HepG2 (cell line): ENCODE results near the gene STAT5A. TPM values are rescaled to one million over a fixed set of nuclear protein-coding genes. Genes with fewer than 3 reads are reported as not detected.

Experiments
- ATAC-seq: fragments of 200-7000 bp; cut with Tn5 transposase; 3 replicates; pipeline ENCODE4 v1.9.1; 2020; ENCODE audit warnings: mild to moderate bottlenecking, moderate library complexity
- BruUV-seq: library from RNA; stranded (reverse); fragments of 400-500 nt; replicated peaks from 2 replicates; lab custom pipeline; 2021; lab: Mats Ljungman, UMichigan
- CTCF ChIA-PET: fragments of 300-600 bp; formaldehyde crosslinking; extraction: SDS; loops from one replicate; lab custom pipeline; 2021; ENCODE audit warnings: low total read pairs, inconsistent platforms, low intra/inter-chr PET ratio; lab: Yijun Ruan, JAX
- POLR2A ChIA-PET: fragments of 350-600 bp; sonication (Branson Sonifier 250); formaldehyde crosslinking; loops from one replicate; lab custom pipeline; 2020; ENCODE audit warnings: antibody characterized with exemption, inconsistent platforms; lab: Yijun Ruan, JAX
- DNase-seq: peaks from one replicate; pipeline ENCODE4 v3.0.0-alpha.2; 2015; ENCODE audit warnings: low spot score
- FAIRE-seq: peaks from 3 replicates; lab custom pipeline; 2011; peaks lifted over from hg19 to GRCh38; lab: Jason Lieb, UNC
- H2AFZ ChIP-seq: one replicate; pipeline ENCODE4 v1.6.1; 2011; ENCODE audit warnings: low read length, inconsistent platforms
- H3K27ac ChIP-seq: fragments of 300-600 bp; 3 replicates; pipeline ENCODE4 v1.8.0; 2011; ENCODE audit warnings: mixed run types, mild to moderate bottlenecking, mixed read lengths, low read length, inconsistent platforms; ENCODE audit not compliant: insufficient read depth; ENCODE audit errors: extremely low read length
- H3K27me3 ChIP-seq, 2 experiments: fragments of 200-600 bp in 1 of 2; 2 replicates in 1 of 2; 3 replicates in 1 of 2; pipeline versions ENCODE4 v1.6.0 to v1.8.0; 2011; ENCODE audit warnings: low read length in 2 of 2, mild to moderate bottlenecking in 2 of 2, moderate library complexity in 2 of 2, inconsistent platforms in 1 of 2; ENCODE audit not compliant: insufficient read depth in 2 of 2, control insufficient read depth in 1 of 2
- H3K36me3 ChIP-seq, 2 experiments: fragments of 200-600 bp in 1 of 2; replicated peaks in 1 of 2; 2 replicates in 1 of 2; 3 replicates in 1 of 2; pipeline versions ENCODE4 v1.5.1 to v1.8.0; 2011; ENCODE audit warnings: low read length in 2 of 2, inconsistent platforms in 1 of 2; ENCODE audit not compliant: insufficient read depth in 2 of 2, control insufficient read depth in 1 of 2
- H3K4me1 ChIP-seq: 2 replicates; pipeline ENCODE4 v1.5.1; 2012; ENCODE audit warnings: low read length, inconsistent platforms; ENCODE audit not compliant: insufficient read depth
- H3K4me2 ChIP-seq: 2 replicates; pipeline ENCODE4 v1.6.0; 2011; ENCODE audit warnings: low read depth, low read length, inconsistent platforms
- H3K4me3 ChIP-seq, 3 experiments: fragments of 200-600 bp in 1 of 3; sonication (generic), shearing (Covaris generic) in 1 of 3; replicated peaks in 1 of 3; 2 replicates each; pipeline ENCODE4 v1.5.1; 2011 to 2016; ENCODE audit warnings: low read length in 3 of 3, inconsistent platforms in 2 of 3, low read depth in 2 of 3, mild to moderate bottlenecking in 2 of 3, control low read depth in 1 of 3, mixed read lengths in 1 of 3; ENCODE audit not compliant: insufficient read depth in 1 of 3
- H3K79me2 ChIP-seq: one replicate; pipeline ENCODE4 v1.6.1; 2011; ENCODE audit warnings: low read length, inconsistent platforms; ENCODE audit not compliant: insufficient read depth
- H3K9ac ChIP-seq: 2 replicates; pipeline ENCODE4 v1.6.0; 2011; ENCODE audit warnings: mild to moderate bottlenecking, low read depth, low read length, inconsistent platforms; ENCODE audit not compliant: insufficient read depth
- H3K9me3 ChIP-seq: 2 replicates; pipeline ENCODE4 v1.5.1; 2012; ENCODE audit warnings: mild to moderate bottlenecking, low read length
- H4K20me1 ChIP-seq: 2 replicates; pipeline ENCODE4 v1.6.0; 2011; ENCODE audit warnings: inconsistent platforms, mild to moderate bottlenecking, low read length, moderate library complexity; ENCODE audit not compliant: insufficient read depth
- ARNT ChIP-seq: fragments of 450-650 bp; IDR thresholded peaks from 2 replicates; pipeline ENCODE4 v1.6.1; 2017
- DNMT1 ChIP-seq: sonication (generic); formaldehyde crosslinking; IDR thresholded peaks from 2 replicates; pipeline ENCODE4 v1.5.1; 2020; ENCODE audit warnings: mild to moderate bottlenecking, missing genetic modification reagents
- FLYWCH1 ChIP-seq: sonication (generic); formaldehyde crosslinking; IDR thresholded peaks from 2 replicates; pipeline ENCODE4 v1.8.1; 2023; ENCODE audit warnings: mild to moderate bottlenecking, missing genetic modification reagents
- HMG20B ChIP-seq: conservative IDR thresholded peaks from 2 replicates; pipeline ENCODE4 v1.6.1; 2016; ENCODE audit warnings: missing genetic modification reagents, missing compliant biosample characterization
- KLF6 ChIP-seq: IDR thresholded peaks from 2 replicates; pipeline ENCODE4 v1.8.0; 2016; ENCODE audit warnings: missing biosample characterization, missing genetic modification reagents
- POLR2A ChIP-seq, 2 experiments: IDR thresholded peaks; 2 replicates each; pipeline ENCODE4 v1.6.1; 2011; ENCODE audit warnings: low read depth in 2 of 2, low read length in 2 of 2, mild to moderate bottlenecking in 1 of 2, moderate library complexity in 1 of 2; ENCODE audit not compliant: insufficient read depth in 1 of 2
- RXRB ChIP-seq: IDR thresholded peaks from 2 replicates; pipeline ENCODE4 v1.6.1; 2016; ENCODE audit warnings: borderline replicate concordance, missing genetic modification reagents, missing compliant biosample characterization
- TAF1 ChIP-seq: sonication (generic); formaldehyde crosslinking; IDR thresholded peaks from 2 replicates; pipeline ENCODE4 v1.4.0; 2020; ENCODE audit warnings: missing genetic modification reagents
- TCF12 ChIP-seq, 2 experiments: fragments of 450-650 bp in 1 of 2; sonication (generic) in 1 of 2; formaldehyde crosslinking in 1 of 2; IDR thresholded peaks; 2 replicates each; pipeline versions ENCODE4 v1.6.1 to v1.8.0; 2017 to 2022; ENCODE audit warnings: antibody characterized with exemption in 1 of 2, mild to moderate bottlenecking in 1 of 2, missing genetic modification reagents in 1 of 2, moderate library complexity in 1 of 2
- TEAD2 ChIP-seq: sonication (generic); formaldehyde crosslinking; IDR thresholded peaks from 2 replicates; pipeline ENCODE4 v1.9.0; 2021; ENCODE audit warnings: missing genetic modification reagents
- ZFP82 ChIP-seq: sonication (generic); formaldehyde crosslinking; IDR thresholded peaks from 2 replicates; pipeline ENCODE4 v1.5.1; 2020; ENCODE audit warnings: mild to moderate bottlenecking, missing genetic modification reagents, borderline replicate concordance
- ZNF230 ChIP-seq: sonication (generic); formaldehyde crosslinking; IDR thresholded peaks from 2 replicates; pipeline ENCODE4 v1.4.0; 2020; ENCODE audit warnings: mild to moderate bottlenecking, missing genetic modification reagents
- ZNF350 ChIP-seq: sonication (generic); formaldehyde crosslinking; IDR thresholded peaks from 2 replicates; pipeline ENCODE4 v1.4.0; 2020; ENCODE audit warnings: mild to moderate bottlenecking, low read depth, missing genetic modification reagents, borderline replicate concordance
- ZNF703 ChIP-seq: sonication (generic); formaldehyde crosslinking; IDR thresholded peaks from 2 replicates; pipeline ENCODE4 v1.5.1; 2020; ENCODE audit warnings: missing genetic modification reagents, mild to moderate bottlenecking, moderate library complexity, borderline replicate concordance
- ZNF879 ChIP-seq: sonication (generic); formaldehyde crosslinking; IDR thresholded peaks from 2 replicates; pipeline ENCODE4 v1.8.1; 2023; ENCODE audit warnings: missing genetic modification reagents
- WGBS: methylation state at CpG from one replicate; pipeline ENCODE4 v1.1.6; 2017; ENCODE audit warnings: low lambda C conversion rate; 5-methylcytosine and 5-hydroxymethylcytosine counted together
- in situ Hi-C: cut with HindIII; loops from 2 replicates; pipeline ENCODE4 v1.10.0; 2017; ENCODE audit warnings: low pct_unique_long_range_greater_than_20kb; ENCODE audit not compliant: extremely low pct_ligation_motif_present
- intact Hi-C: fragments of 100-400 bp; cut with micrococcal nuclease; formaldehyde crosslinking; loops from one replicate; pipeline ENCODE4 v1.10.0; 2022; ENCODE audit not compliant: unreplicated experiment
- polyA plus RNA-seq, 8 experiments: library from polyadenylated mRNA; depleted of rRNA in 3 of 8; stranded (reverse) in 7 of 8; unstranded in 1 of 8; fragments of >200 nt; fragmentation: Illumina TruSeq in 4 of 8; extraction: Trizol in 4 of 8; gene quantifications; 2 replicates each; pipeline versions ENCODE4 v1.2.1 to v1.2.3, GENCODE V29; 2011 to 2016; ENCODE audit warnings: low read depth in 4 of 8, missing spikeins in 1 of 8, mixed read lengths in 1 of 8; ENCODE audit not compliant: insufficient read depth in 1 of 8
- total RNA-seq, 5 experiments: library from RNA; depleted of rRNA; stranded (reverse); fragments of >200 nt; fragmentation: Illumina TruSeq; extraction: Trizol; gene quantifications; 2 replicates each; pipeline ENCODE4 v1.2.3, GENCODE V29; 2016; ENCODE audit warnings: low read depth in 1 of 5
- TF ChIP-seq, protein P1 (sequence below): sonication (generic); formaldehyde crosslinking; conservative IDR thresholded peaks from 2 replicates; pipeline ENCODE4 v1.8.1; 2023; ENCODE audit warnings: missing genetic modification reagents
- TF ChIP-seq, protein P2 (sequence below): sonication (generic); formaldehyde crosslinking; IDR thresholded peaks from 2 replicates; pipeline ENCODE4 v1.5.0; 2020; ENCODE audit warnings: missing genetic modification reagents, mild to moderate bottlenecking, borderline replicate concordance
- TF ChIP-seq, protein P3 (sequence below): sonication (generic); formaldehyde crosslinking; IDR thresholded peaks from 2 replicates; pipeline ENCODE4 v1.5.1; 2020; ENCODE audit warnings: mild to moderate bottlenecking, moderate library complexity, missing genetic modification reagents
- TF ChIP-seq, protein P4 (sequence below): sonication (generic); formaldehyde crosslinking; IDR thresholded peaks from 2 replicates; pipeline ENCODE4 v1.4.0; 2020; ENCODE audit warnings: missing genetic modification reagents

Gene STAT5A
- total and polyA plus RNA-seq, 2 of the 13 experiments (the other 11 are each of a cell fraction or from before 2014, with no cell fraction given), result 1.4 to 4.1 TPM

DNA sequence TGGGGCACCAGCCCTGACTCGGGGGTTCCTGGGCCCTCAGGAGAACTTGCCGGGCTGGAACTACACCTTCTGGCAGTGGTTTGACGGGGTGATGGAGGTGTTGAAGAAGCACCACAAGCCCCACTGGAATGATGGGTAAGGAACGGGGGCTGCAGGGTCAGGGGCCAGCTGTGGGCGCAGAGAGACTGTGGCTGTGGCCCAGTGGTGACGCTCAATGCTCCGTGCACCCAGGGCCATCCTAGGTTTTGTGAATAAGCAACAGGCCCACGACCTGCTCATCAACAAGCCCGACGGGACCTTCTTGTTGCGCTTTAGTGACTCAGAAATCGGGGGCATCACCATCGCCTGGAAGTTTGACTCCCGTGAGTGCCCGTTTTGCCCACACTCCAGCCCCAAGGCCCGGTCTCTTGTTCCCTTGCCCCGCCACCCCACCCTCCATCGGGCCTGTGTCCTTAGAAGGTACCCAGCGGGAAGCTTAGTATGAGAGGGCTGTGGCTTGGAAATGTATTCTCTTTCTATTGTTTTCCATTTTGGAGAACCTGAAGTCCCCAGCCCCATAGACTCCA is 19.1 kb downstream of the STAT5A start:
- H3K36me3 ChIP-seq, result no peaks in the 10 kb centered on the region
- TF ChIP-seq ZNF230 (CRISPR knock-in tag) (no peak), POLR2A (IDR thresholded peaks at IDR 0.05; ENCODE audit: insufficient read depth in 1 of 2, low read depth in 2 of 2, low read length in 2 of 2) (no peak), HMG20B (CRISPR knock-in tag) (no peak), ZNF703 (CRISPR knock-in tag) (no peak), ZNF879 (no peak), TAF1 (CRISPR knock-in tag) (no peak), FLYWCH1 (CRISPR knock-in tag) (no peak), ZNF350 (CRISPR knock-in tag) (no peak), KLF6 (CRISPR knock-in tag) (no peak), DNMT1 (CRISPR knock-in tag) (no peak), ARNT (no peak), TEAD2 (CRISPR knock-in tag) (no peak), ZFP82 (CRISPR knock-in tag) (no peak), RXRB (no peak), TCF12 (IDR thresholded peaks at IDR 0.05) (no peak), TCF12 (CRISPR knock-in tag; IDR thresholded peaks at IDR 0.05) (no peak)
- TF ChIP-seq, protein P1, sequence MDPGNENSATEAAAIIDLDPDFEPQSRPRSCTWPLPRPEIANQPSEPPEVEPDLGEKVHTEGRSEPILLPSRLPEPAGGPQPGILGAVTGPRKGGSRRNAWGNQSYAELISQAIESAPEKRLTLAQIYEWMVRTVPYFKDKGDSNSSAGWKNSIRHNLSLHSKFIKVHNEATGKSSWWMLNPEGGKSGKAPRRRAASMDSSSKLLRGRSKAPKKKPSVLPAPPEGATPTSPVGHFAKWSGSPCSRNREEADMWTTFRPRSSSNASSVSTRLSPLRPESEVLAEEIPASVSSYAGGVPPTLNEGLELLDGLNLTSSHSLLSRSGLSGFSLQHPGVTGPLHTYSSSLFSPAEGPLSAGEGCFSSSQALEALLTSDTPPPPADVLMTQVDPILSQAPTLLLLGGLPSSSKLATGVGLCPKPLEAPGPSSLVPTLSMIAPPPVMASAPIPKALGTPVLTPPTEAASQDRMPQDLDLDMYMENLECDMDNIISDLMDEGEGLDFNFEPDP (CRISPR knock-in tag), result no peak
- TF ChIP-seq, protein P2, sequence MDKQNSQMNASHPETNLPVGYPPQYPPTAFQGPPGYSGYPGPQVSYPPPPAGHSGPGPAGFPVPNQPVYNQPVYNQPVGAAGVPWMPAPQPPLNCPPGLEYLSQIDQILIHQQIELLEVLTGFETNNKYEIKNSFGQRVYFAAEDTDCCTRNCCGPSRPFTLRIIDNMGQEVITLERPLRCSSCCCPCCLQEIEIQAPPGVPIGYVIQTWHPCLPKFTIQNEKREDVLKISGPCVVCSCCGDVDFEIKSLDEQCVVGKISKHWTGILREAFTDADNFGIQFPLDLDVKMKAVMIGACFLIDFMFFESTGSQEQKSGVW (CRISPR knock-in tag), result no peak
- TF ChIP-seq, protein P3, sequence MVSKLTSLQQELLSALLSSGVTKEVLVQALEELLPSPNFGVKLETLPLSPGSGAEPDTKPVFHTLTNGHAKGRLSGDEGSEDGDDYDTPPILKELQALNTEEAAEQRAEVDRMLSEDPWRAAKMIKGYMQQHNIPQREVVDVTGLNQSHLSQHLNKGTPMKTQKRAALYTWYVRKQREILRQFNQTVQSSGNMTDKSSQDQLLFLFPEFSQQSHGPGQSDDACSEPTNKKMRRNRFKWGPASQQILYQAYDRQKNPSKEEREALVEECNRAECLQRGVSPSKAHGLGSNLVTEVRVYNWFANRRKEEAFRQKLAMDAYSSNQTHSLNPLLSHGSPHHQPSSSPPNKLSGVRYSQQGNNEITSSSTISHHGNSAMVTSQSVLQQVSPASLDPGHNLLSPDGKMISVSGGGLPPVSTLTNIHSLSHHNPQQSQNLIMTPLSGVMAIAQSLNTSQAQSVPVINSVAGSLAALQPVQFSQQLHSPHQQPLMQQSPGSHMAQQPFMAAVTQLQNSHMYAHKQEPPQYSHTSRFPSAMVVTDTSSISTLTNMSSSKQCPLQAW, result no peak
- TF ChIP-seq, protein P4, sequence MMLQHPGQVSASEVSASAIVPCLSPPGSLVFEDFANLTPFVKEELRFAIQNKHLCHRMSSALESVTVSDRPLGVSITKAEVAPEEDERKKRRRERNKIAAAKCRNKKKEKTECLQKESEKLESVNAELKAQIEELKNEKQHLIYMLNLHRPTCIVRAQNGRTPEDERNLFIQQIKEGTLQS (CRISPR knock-in tag), result no peak
- TF ChIP-seq, all 625 proteins: peak for 0
- CTCF ChIA-PET, result no interaction called here
- Histone ChIP-seq H3K4me1 (peaks cover 79% of the 10 kb centered on the region), H3K9me3 (no peaks in the 10 kb centered on the region), H2AFZ (no peak overlapping the region), H3K9ac (no peak overlapping the region), H4K20me1 (no peaks in the 10 kb centered on the region), H3K4me2 (no peak overlapping the region), H3K79me2 (no peaks in the 10 kb centered on the region), H3K27ac (no peak overlapping the region), H3K4me3 (no peak overlapping the region), H3K27me3 (no peaks in the 10 kb centered on the region)
- intact Hi-C loops (no loop called here), in situ Hi-C loops (no loop called here)
- no TSS peak for BruUV-seq
- FAIRE-seq (no peak), ATAC-seq (no peak), DNase-seq (no peak)
- POLR2A ChIA-PET, result no interaction called here
- 90% methylated on average over 14 of the region's 19 CpGs for WGBS
